IMR-90 (cell line): ENCODE results near the gene NR2F1. TPM values are rescaled to one million over a fixed set of nuclear protein-coding genes. Genes with fewer than 3 reads are reported as not detected.

Source experiments
- ATAC-seq: fragments of 200-7000 bp; cut with Tn5 transposase; 2 replicates; pipeline ENCODE4 v1.9.1; 2020; ENCODE audit warnings: low read depth, mild to moderate bottlenecking, moderate library complexity
- BruUV-seq: library from RNA; stranded (reverse); fragments of 400-500 nt; replicated peaks from 2 replicates; lab custom pipeline; 2021; lab: Mats Ljungman, UMichigan
- CTCF ChIA-PET: fragments of 300-600 bp; formaldehyde crosslinking; extraction: SDS; loops from one replicate; lab custom pipeline; 2021; ENCODE audit warnings: antibody characterized with exemption; lab: Yijun Ruan, JAX
- POLR2A ChIA-PET: fragments of 300-600 bp; sonication (Branson Sonifier 250); formaldehyde crosslinking; loops from one replicate; lab custom pipeline; 2022; ENCODE audit warnings: antibody characterized with exemption; ENCODE audit not compliant: unreplicated experiment; lab: Charles Lee
- DNase-seq: peaks from one replicate; pipeline ENCODE4 v3.0.0; 2013
- H2AFZ ChIP-seq: replicated peaks from 2 replicates; pipeline ENCODE3; 2013; ENCODE audit warnings: low read length, mild to moderate bottlenecking; ENCODE audit not compliant: poor library complexity
- H2AK5ac ChIP-seq: 2 replicates; pipeline ENCODE4 v1.6.1; 2013; ENCODE audit warnings: low read depth, low read length, inconsistent platforms
- H2AK9ac ChIP-seq: replicated peaks from 2 replicates; pipeline ENCODE3; 2013; ENCODE audit warnings: mild to moderate bottlenecking, low read depth, low read length, moderate library complexity; ENCODE audit not compliant: poor library complexity
- H2BK120ac ChIP-seq: 2 replicates; pipeline ENCODE4 v1.6.1; 2013; ENCODE audit warnings: low read depth, low read length, inconsistent platforms
- H2BK15ac ChIP-seq: 3 replicates; pipeline ENCODE4 v1.6.1; 2013; ENCODE audit warnings: low read depth, low read length, inconsistent platforms
- H2BK20ac ChIP-seq: 2 replicates; pipeline ENCODE4 v1.6.1; 2013; ENCODE audit warnings: low read depth, mild to moderate bottlenecking, inconsistent platforms, low read length, moderate library complexity
- H2BK5ac ChIP-seq: 2 replicates; pipeline ENCODE4 v1.6.1; 2013; ENCODE audit warnings: mild to moderate bottlenecking, low read depth, low read length, inconsistent platforms; ENCODE audit not compliant: poor library complexity, severe bottlenecking
- H3K14ac ChIP-seq: replicated peaks from 2 replicates; pipeline ENCODE4 v1.6.1; 2013; ENCODE audit warnings: low read depth, low read length, inconsistent platforms
- H3K18ac ChIP-seq: 2 replicates; pipeline ENCODE4 v1.6.1; 2013; ENCODE audit warnings: low read depth, low read length, control low read depth
- H3K23ac ChIP-seq: 2 replicates; pipeline ENCODE4 v1.6.1; 2013; ENCODE audit warnings: low read depth, low read length, inconsistent platforms
- H3K27ac ChIP-seq: 2 replicates; pipeline ENCODE4 v1.5.1; 2013; ENCODE audit warnings: mild to moderate bottlenecking, control low read depth, low read length; ENCODE audit not compliant: insufficient read depth
- H3K27me3 ChIP-seq: 2 replicates; pipeline ENCODE4 v1.6.1; 2013; ENCODE audit warnings: low read length; ENCODE audit not compliant: control insufficient read depth, insufficient read depth
- H3K36me3 ChIP-seq: 2 replicates; pipeline ENCODE4 v1.6.1; 2013; ENCODE audit warnings: low read length, mixed read lengths; ENCODE audit not compliant: control insufficient read depth, insufficient read depth
- H3K4ac ChIP-seq: 2 replicates; pipeline ENCODE4 v1.6.1; 2013; ENCODE audit warnings: low read depth, low read length, inconsistent platforms
- H3K4me1 ChIP-seq: 2 replicates; pipeline ENCODE4 v1.6.1; 2013; ENCODE audit warnings: low read length, mixed read lengths; ENCODE audit not compliant: control insufficient read depth, insufficient read depth
- H3K4me2 ChIP-seq: 2 replicates; pipeline ENCODE4 v1.6.1; 2013; ENCODE audit warnings: low read depth, mild to moderate bottlenecking, control low read depth, low read length, moderate library complexity
- H3K4me3 ChIP-seq: 2 replicates; pipeline ENCODE4 v1.5.1; 2013; ENCODE audit warnings: low read depth, mild to moderate bottlenecking, control low read depth, low read length, moderate library complexity; ENCODE audit not compliant: insufficient read depth
- H3K56ac ChIP-seq: 2 replicates; pipeline ENCODE4 v1.6.1; 2013; ENCODE audit warnings: low read length, inconsistent platforms; ENCODE audit not compliant: insufficient read depth; ENCODE audit errors: extremely low read depth
- H3K79me1 ChIP-seq, 2 experiments: 2 replicates each; pipeline ENCODE4 v1.6.1; 2013; ENCODE audit warnings: low read length in 2 of 2, inconsistent platforms in 1 of 2, low read depth in 1 of 2
- H3K9ac ChIP-seq: 2 replicates; pipeline ENCODE4 v1.6.1; 2013; ENCODE audit warnings: low read depth, low read length, control low read depth
- H3K9me1 ChIP-seq: 2 replicates; pipeline ENCODE4 v1.6.1; 2013; ENCODE audit warnings: low read length, inconsistent platforms; ENCODE audit not compliant: insufficient read depth
- H3K9me3 ChIP-seq: 2 replicates; pipeline ENCODE4 v1.6.1; 2013; ENCODE audit warnings: low read length; ENCODE audit not compliant: control insufficient read depth, insufficient read depth
- H4K20me1 ChIP-seq: 2 replicates; pipeline ENCODE4 v1.6.1; 2013; ENCODE audit warnings: low read length, inconsistent platforms; ENCODE audit not compliant: insufficient read depth
- H4K5ac ChIP-seq: 2 replicates; pipeline ENCODE4 v1.6.1; 2013; ENCODE audit warnings: mild to moderate bottlenecking, low read depth, low read length, control low read depth
- H4K8ac ChIP-seq, 2 experiments: 2 replicates each; pipeline ENCODE4 v1.6.1; 2013; ENCODE audit warnings: low read depth in 2 of 2, low read length in 2 of 2, control low read depth in 1 of 2, inconsistent platforms in 1 of 2
- H4K91ac ChIP-seq: 2 replicates; pipeline ENCODE4 v1.6.1; 2013; ENCODE audit warnings: low read depth, low read length, inconsistent platforms; ENCODE audit not compliant: insufficient read depth
- MAZ ChIP-seq: IDR thresholded peaks from 2 replicates; pipeline ENCODE4 v1.6.1; 2012; ENCODE audit warnings: low read depth, mild to moderate bottlenecking, low read length, improper control_type of control experiment, moderate library complexity, borderline replicate concordance
- WGBS, 2 experiments: methylation state at CpG; one replicate each; pipeline versions ENCODE4 v1.1.5 to v1.1.7; 2013; ENCODE audit warnings: missing lambda C conversion rate in 2 of 2; ENCODE audit not compliant: insufficient read length in 1 of 2; ENCODE audit errors: extremely low coverage in 2 of 2; 5-methylcytosine and 5-hydroxymethylcytosine counted together
- dilution Hi-C: fragments of 300-500 bp; cut with HindIII; formaldehyde crosslinking; loops from one replicate; pipeline ENCODE4 v1.14.3; 2018; ENCODE audit warnings: low sequenced_read_pairs; ENCODE audit not compliant: unreplicated experiment
- in situ Hi-C: fragments of 300-500 bp; cut with MboI; formaldehyde crosslinking; loops from 3 replicates; pipeline ENCODE4 v1.14.3; 2019; ENCODE audit warnings: low sequenced_read_pairs, inconsistent platforms, mixed read lengths
- intact Hi-C: fragments of 100-400 bp; cut with micrococcal nuclease; formaldehyde crosslinking; loops from 2 replicates; pipeline ENCODE4 v1.10.0; 2022
- polyA plus RNA-seq, 3 experiments: library from polyadenylated mRNA; depleted of rRNA; stranded (reverse); fragments of >200 nt; gene quantifications; 2 replicates each; pipeline ENCODE4 v1.2.3, GENCODE V29; 2012; ENCODE audit warnings: low replicate concordance in 1 of 3
- total RNA-seq: library from RNA; depleted of rRNA; stranded (reverse); fragments of >200 nt; gene quantifications from 2 replicates; pipeline ENCODE4 v1.2.3, GENCODE V29; 2012

Gene NR2F1
- total and polyA plus RNA-seq, 2 of the 4 experiments (the other 2 are of a cell fraction), result 19.0 to 160 TPM

- Histone ChIP-seq H2BK15ac (peak overlapping the region; percentile 38; the same call in 1 of the 3 replicates), H3K27me3 (no peaks in the 10 kb centered on the region), H3K56ac (no peak overlapping the region; the same call in 1 of the 2 replicates), H3K4me3 (peak overlapping the region; percentile 1; the same call in 1 of the 2 replicates), H2AK9ac (peak overlapping the region; percentile 47), H2BK20ac (no peak overlapping the region), H2BK5ac (peak overlapping the region; percentile 3), H3K9me3 (no peaks in the 10 kb centered on the region), H3K9ac (peak overlapping the region; percentile 63), H4K20me1 (peaks cover 11% of the 10 kb centered on the region), H3K18ac (peak overlapping the region; percentile 54), H2BK120ac (peak overlapping the region; percentile 47), H2AK5ac (peak overlapping the region; percentile 20), H3K14ac (peak overlapping the region; percentile 48; the same call in 1 of the 2 replicates), H4K91ac (peak overlapping the region; percentile 43), H3K36me3 (peaks cover 62% of the 10 kb centered on the region), H3K79me1 (peaks cover 0 to 30% of the 10 kb centered on the region in 2 experiments; a peak in 2 of 4 replicates), H3K4me2 (peak overlapping the region; percentile 96), H2AFZ (peak overlapping the region; percentile 36), H4K5ac (peak overlapping the region; percentile 32; the same call in 1 of the 2 replicates), H3K4ac (peak overlapping the region; percentile 42), H3K27ac (peak overlapping the region; percentile 67), H4K8ac (peak overlapping the region; percentile 35 to 44; a peak in 2 of 4 replicates), H3K9me1 (peaks cover 3% of the 10 kb centered on the region; the same call in 1 of the 2 replicates), H3K23ac (peak overlapping the region; percentile 82), H3K4me1 (peaks cover 26% of the 10 kb centered on the region)
- TF ChIP-seq MAZ, result no peak
- WGBS, 2 experiments, result 0% methylated on average over 1 of the region's 4 CpGs; no CpG with 5 or more reads in 1 of the 2 experiments
- dilution Hi-C loops (no loop called here), in situ Hi-C loops (loop anchor here (25.0 kb wide), 2 partner anchors 679 to 1279 kb away; no protein-coding TSS in a partner anchor), intact Hi-C loops (loop anchor here (2.0 to 5.0 kb wide), 2 partner anchors 209 to 1949 kb away; no protein-coding TSS in a partner anchor)
- ChIA-PET CTCF (interaction anchor here (1.0 to 2.5 kb wide), 3 partner anchors 10 to 209 kb away, joined by 3 to 6 read pairs (median 4); no protein-coding TSS in a partner anchor), POLR2A (interaction anchor here (2.0 kb wide), 1 partner anchor 10 kb away, joined by 5 read pairs; no protein-coding TSS in a partner anchor)
- no peak for DNase-seq
- no peak for ATAC-seq
- no TSS peak for BruUV-seq
Measured at GRCh38 chr5:93591323-93591945, 8.4 kb downstream of the NR2F1 start.
